ENCODE results near the gene PTH1R.

The PTH1R gene

DNA sequence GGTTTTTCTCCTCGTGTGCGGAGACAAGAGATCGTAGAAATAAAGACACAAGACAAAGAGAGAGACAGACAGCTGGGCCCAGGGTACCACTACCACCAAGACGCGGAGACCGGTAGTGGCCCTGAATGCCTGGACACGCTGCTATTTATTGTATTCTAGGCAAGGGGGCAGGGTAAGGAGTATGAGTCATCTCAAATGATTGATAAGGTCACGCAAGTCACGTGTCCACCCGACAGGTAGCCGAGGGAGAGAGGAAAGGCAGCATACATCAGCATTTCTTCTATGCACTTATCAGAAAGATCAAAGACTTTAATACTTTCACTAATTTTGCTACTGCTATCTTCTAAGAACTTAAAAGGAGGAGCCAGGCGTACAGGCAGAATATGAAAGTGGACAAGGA lies 42.5 kb upstream of the PTH1R start:
- ChIA-PET POLR2A (ENCODE audit: low non-redundant PET) (no interaction called here), CTCF (no interaction called here)
- H3K27ac ChIP-seq, result no peak overlapping the region
- TF ChIP-seq, protein P1, sequence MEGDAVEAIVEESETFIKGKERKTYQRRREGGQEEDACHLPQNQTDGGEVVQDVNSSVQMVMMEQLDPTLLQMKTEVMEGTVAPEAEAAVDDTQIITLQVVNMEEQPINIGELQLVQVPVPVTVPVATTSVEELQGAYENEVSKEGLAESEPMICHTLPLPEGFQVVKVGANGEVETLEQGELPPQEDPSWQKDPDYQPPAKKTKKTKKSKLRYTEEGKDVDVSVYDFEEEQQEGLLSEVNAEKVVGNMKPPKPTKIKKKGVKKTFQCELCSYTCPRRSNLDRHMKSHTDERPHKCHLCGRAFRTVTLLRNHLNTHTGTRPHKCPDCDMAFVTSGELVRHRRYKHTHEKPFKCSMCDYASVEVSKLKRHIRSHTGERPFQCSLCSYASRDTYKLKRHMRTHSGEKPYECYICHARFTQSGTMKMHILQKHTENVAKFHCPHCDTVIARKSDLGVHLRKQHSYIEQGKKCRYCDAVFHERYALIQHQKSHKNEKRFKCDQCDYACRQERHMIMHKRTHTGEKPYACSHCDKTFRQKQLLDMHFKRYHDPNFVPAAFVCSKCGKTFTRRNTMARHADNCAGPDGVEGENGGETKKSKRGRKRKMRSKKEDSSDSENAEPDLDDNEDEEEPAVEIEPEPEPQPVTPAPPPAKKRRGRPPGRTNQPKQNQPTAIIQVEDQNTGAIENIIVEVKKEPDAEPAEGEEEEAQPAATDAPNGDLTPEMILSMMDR (conservative IDR thresholded peaks at IDR 0.05; ENCODE audit: low read depth), result no peak
- no peak for DNase-seq (ENCODE audit: low spot score)

DNA sequence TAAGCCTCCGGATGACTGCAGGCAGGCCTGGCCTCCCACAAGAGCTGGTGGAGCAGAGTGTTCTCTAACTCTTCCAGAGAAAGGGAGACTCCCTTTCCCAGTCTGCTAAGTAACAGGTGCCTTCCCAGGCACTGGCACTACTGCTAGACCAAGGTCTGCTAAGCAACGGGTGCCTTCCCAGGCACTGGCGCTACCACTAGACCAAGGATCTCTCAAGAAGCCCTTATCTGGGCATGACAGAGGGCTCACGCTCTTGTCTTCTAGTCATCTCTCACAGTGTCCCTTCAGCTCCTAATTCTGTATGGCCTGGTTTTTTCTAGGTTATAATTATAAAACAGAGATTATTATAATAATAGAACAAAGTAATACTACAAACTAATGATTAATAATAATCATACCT lies 42.0 kb upstream of the PTH1R start:
- TF ChIP-seq, protein P1 (conservative IDR thresholded peaks at IDR 0.05; ENCODE audit: low read depth), result no peak
- ChIA-PET CTCF (no interaction called here), POLR2A (ENCODE audit: low non-redundant PET) (no interaction called here)
- H3K27ac ChIP-seq, result no peak overlapping the region
- DNase-seq (ENCODE audit: low spot score), result no peak

DNA sequence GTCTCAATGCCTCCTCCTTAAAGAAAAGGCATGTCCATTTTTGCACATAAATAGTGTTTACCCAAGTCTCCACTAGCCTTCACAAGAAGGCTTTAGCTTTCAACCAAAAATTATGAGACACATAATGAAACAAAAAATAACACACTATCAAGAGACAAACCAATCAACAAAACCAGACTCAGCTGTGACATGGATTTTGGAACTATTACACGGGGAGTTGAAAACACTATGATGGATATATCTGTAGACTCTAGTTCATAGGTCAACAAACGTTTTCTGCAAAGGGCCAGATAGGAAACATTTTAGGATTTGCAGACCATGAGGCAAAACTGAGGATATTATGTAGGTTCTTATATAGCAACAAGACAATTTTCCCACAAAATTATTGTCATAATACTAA lies 39.2 kb upstream of the PTH1R start:
- H3K27ac ChIP-seq, result no peak overlapping the region
- ChIA-PET CTCF (no interaction called here), POLR2A (ENCODE audit: low non-redundant PET) (no interaction called here)
- DNase-seq (ENCODE audit: low spot score), result no peak
- TF ChIP-seq, protein P1 (conservative IDR thresholded peaks at IDR 0.05; ENCODE audit: low read depth), result no peak

DNA sequence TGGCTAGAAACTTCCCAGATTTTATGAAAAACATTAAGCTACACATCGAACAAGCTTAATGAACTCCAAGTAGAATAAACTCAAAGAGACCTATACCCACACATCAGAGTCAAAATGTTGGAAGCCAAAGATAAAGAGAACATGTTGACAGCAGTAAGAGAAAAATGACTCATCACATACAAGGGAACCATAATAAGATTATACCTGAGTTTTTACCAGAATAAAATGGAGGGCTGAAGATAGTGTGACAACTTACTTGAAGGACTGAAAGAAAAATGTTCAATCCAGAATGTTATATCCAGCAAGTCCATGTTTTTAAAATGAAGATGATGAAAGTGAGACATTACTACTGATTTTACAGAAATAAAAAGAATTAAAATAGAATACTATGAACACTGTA lies 37.0 kb upstream of the PTH1R start:
- DNase-seq (ENCODE audit: low spot score), result no peak
- TF ChIP-seq, protein P1 (conservative IDR thresholded peaks at IDR 0.05; ENCODE audit: low read depth), result no peak
- no peak overlapping the region for H3K27ac ChIP-seq
- ChIA-PET CTCF (interaction anchor here (0.6 to 0.7 kb wide), 2 partner anchors 340 to 449 kb away, joined by 3 to 5 read pairs; no protein-coding TSS in a partner anchor), POLR2A (ENCODE audit: low non-redundant PET) (no interaction called here)

DNA sequence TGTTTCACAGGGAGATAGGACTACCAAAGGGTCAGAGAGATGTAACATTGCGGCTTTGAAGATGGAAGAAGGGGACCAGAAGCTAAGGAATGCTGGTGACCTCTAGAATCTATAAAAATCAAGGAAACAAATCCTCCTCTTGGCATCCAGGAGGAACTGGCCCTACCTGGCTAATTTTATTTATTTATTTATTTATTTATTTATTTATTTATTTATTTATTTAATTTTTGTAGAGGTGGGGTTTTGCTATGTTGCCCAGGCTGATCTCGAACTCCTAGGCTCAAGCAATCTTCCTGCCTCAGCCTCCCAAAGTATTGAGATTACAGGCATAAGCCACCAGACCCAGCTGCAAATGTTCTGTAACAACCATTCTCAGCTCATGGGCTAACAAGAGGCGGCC lies 34.0 kb upstream of the PTH1R start:
- no peak overlapping the region for H3K27ac ChIP-seq
- ChIA-PET POLR2A (ENCODE audit: low non-redundant PET) (no interaction called here), CTCF (no interaction called here)
- TF ChIP-seq, protein P1 (conservative IDR thresholded peaks at IDR 0.05; ENCODE audit: low read depth), result no peak
- DNase-seq (ENCODE audit: low spot score), result no peak

DNA sequence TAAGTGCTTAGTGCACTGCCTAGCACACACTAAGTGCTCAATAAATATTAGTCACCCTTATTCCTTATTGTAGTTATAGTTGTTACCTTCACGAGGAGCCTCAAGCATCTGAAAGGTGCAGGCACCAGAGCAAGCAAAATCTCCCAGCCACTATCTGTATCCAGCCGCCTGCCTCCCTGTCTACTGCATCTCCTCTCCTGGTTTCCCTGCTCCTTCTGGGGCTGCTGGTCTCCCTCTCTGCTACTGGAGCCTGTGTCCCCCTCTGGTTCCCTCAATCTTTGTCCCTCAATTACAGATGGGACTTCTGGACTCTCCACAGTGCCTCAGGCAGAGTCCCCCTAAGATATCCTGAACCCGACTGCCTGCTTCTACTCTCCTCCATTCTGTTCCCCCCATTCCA lies 33.1 kb upstream of the PTH1R start:
- no peak for DNase-seq (ENCODE audit: low spot score)
- ChIA-PET POLR2A (ENCODE audit: low non-redundant PET) (no interaction called here), CTCF (no interaction called here)
- H3K27ac ChIP-seq, result no peak overlapping the region
- TF ChIP-seq, protein P1 (conservative IDR thresholded peaks at IDR 0.05; ENCODE audit: low read depth), result no peak

DNA sequence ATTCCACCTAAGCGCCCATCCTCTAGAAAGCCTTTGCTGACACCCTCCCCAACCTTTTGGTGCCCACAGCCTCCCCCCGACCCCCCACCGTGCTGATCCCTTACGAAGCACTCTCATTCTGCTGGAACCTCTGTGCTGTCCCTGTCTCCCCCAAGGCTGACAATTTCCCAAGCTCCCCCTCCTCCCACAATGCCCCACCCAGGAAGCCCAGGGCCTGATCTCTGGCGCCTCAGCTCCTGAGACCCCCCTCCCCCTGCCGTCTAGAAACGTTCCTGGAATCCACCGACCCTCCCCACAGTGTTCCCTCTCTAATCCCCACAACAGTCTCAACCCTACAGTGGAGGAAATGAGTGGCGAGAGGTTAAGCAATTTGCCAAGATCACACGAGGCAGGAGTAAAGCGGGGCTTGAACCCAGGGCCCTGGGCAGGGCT lies 32.6 kb upstream of the PTH1R start:
- no peak for DNase-seq (ENCODE audit: low spot score)
- POLR2A ChIA-PET (ENCODE audit: low non-redundant PET), result no interaction called here

More for the DNA sequence above, 32.6 kb upstream of the PTH1R start:
- CTCF ChIA-PET, result no interaction called here
- TF ChIP-seq, protein P1 (conservative IDR thresholded peaks at IDR 0.05; ENCODE audit: low read depth), result no peak
- no peak overlapping the region for H3K27ac ChIP-seq

Measured in RWPE1 (cell line).